Calu3 (cell line): ENCODE results near the gene CXCR5. TPM values are rescaled to one million over a fixed set of nuclear protein-coding genes. Genes with fewer than 3 reads are reported as not detected.

Experiments used
- BruUV-seq: library from RNA; stranded (reverse); fragments of 400-500 nt; replicated peaks from 2 replicates; lab custom pipeline; 2021; lab: Mats Ljungman, UMichigan
- CTCF ChIA-PET: fragments of 300-600 bp; sonication (Branson Sonifier 250); formaldehyde crosslinking; loops from one replicate; lab custom pipeline; 2022; ENCODE audit warnings: antibody characterized with exemption; lab: Charles Lee
- DNase-seq: peaks from one replicate; pipeline ENCODE4 v3.0.0; 2022
- H3K27ac Mint-ChIP-seq: one replicate; pipeline ENCODE4 v1.8.0; 2022; ENCODE audit warnings: mixed read lengths; ENCODE audit not compliant: unreplicated experiment
- H3K27me3 Mint-ChIP-seq: one replicate; pipeline ENCODE4 v1.8.0; 2022; ENCODE audit warnings: mixed read lengths; ENCODE audit not compliant: unreplicated experiment
- H3K36me3 Mint-ChIP-seq: one replicate; pipeline ENCODE4 v1.8.0; 2022; ENCODE audit warnings: mild to moderate bottlenecking, moderate library complexity, mixed read lengths; ENCODE audit not compliant: insufficient read depth, unreplicated experiment
- H3K4me1 Mint-ChIP-seq: one replicate; pipeline ENCODE4 v1.8.0; 2022; ENCODE audit warnings: mild to moderate bottlenecking, low read depth, mixed read lengths; ENCODE audit not compliant: unreplicated experiment
- H3K4me3 Mint-ChIP-seq: one replicate; pipeline ENCODE4 v1.8.0; 2022; ENCODE audit warnings: mild to moderate bottlenecking, low read depth, moderate library complexity, mixed read lengths; ENCODE audit not compliant: unreplicated experiment
- H3K9me3 Mint-ChIP-seq: one replicate; pipeline ENCODE4 v1.8.0; 2022; ENCODE audit warnings: low read depth, mixed read lengths; ENCODE audit not compliant: unreplicated experiment
- CTCF ChIP-seq: fragments of 200-600 bp; IDR thresholded peaks from one replicate; pipeline ENCODE4 v1.8.0; 2022; ENCODE audit warnings: antibody characterized with exemption; ENCODE audit not compliant: unreplicated experiment
- intact Hi-C: fragments of 100-400 bp; cut with micrococcal nuclease; formaldehyde crosslinking; loops from one replicate; pipeline ENCODE4 v1.10.0; 2022; ENCODE audit not compliant: unreplicated experiment
- total RNA-seq: library from RNA; stranded (reverse); gene quantifications from 2 replicates; pipeline ENCODE4 v1.2.3, GENCODE V29; 2022

The CXCR5 gene
- total RNA-seq, 1 experiment from 2014 or later = not detected

GRCh38 chr11:118886681-118887111, 3.0 kb downstream of the CXCR5 start:
- H3K36me3 Mint-ChIP-seq = no peaks in the 10 kb centered on the region

GRCh38 chr11:118887206-118887605, 3.5 kb downstream of the CXCR5 start:
- no TSS peak for BruUV-seq
- Mint-ChIP-seq H3K4me3 (no peak overlapping the region), H3K4me1 (peaks cover 13% of the 10 kb centered on the region), H3K9me3 (no peaks in the 10 kb centered on the region), H3K27me3 (peaks cover 18% of the 10 kb centered on the region), H3K27ac (no peak overlapping the region), H3K36me3 (peaks cover 2% of the 10 kb centered on the region)
- CTCF ChIA-PET = no interaction called here
- DNase-seq = no peak
- no peak for TF ChIP-seq CTCF
- intact Hi-C loops = no loop called here

More at GRCh38 chr11:118886681-118887111, 3.0 kb downstream of the CXCR5 start:
- Mint-ChIP-seq H3K4me1 (peaks cover 13% of the 10 kb centered on the region), H3K27me3 (peaks cover 18% of the 10 kb centered on the region), H3K9me3 (no peaks in the 10 kb centered on the region), H3K27ac (no peak overlapping the region), H3K4me3 (no peak overlapping the region)
- no peak for TF ChIP-seq CTCF
- BruUV-seq = no TSS peak
- no peak for DNase-seq
- CTCF ChIA-PET = no interaction called here
- intact Hi-C loops = no loop called here

- peak; percentile 23 for DNase-seq
- H3K9me3 Mint-ChIP-seq = no peaks in the 10 kb centered on the region
- H3K4me3 Mint-ChIP-seq = no peak overlapping the region
- BruUV-seq = no TSS peak
- intact Hi-C loops = no loop called here
- peaks cover 6% of the 10 kb centered on the region for H3K27me3 Mint-ChIP-seq
- H3K36me3 Mint-ChIP-seq = peaks cover 10% of the 10 kb centered on the region
- H3K27ac Mint-ChIP-seq = no peak overlapping the region
- TF ChIP-seq CTCF = no peak
- H3K4me1 Mint-ChIP-seq = peaks cover 13% of the 10 kb centered on the region
- CTCF ChIA-PET = no interaction called here
Observed at GRCh38 chr11:118888398-118888797, 4.7 kb downstream of the CXCR5 start.

DNA sequence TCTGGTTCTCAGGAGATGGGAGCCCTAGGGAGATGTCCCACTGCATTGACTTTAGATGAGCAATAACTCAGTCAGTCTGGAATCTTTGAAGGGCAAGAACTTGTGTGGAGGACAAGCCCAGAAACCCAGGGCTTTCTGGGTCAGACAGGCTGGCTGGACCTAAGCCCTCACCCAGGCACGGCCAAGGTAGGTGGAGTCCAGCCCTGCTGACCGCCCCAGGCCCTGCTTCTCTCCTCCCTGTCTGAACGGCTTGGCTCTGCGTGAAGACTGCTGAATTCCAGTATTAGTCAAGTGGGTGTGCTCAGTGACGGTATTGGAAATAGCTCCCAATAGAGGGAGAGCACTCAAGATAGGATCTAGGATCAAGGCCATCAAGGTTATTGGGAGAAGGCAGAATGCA, 6.1 kb downstream of the CXCR5 start:
- no TSS peak for BruUV-seq
- intact Hi-C loops = no loop called here
- Mint-ChIP-seq H3K27me3 (no peaks in the 10 kb centered on the region), H3K4me1 (peaks cover 13% of the 10 kb centered on the region), H3K9me3 (no peaks in the 10 kb centered on the region), H3K4me3 (no peak overlapping the region), H3K36me3 (peaks cover 21% of the 10 kb centered on the region), H3K27ac (no peak overlapping the region)
- TF ChIP-seq CTCF = no peak
- no peak for DNase-seq
- CTCF ChIA-PET = no interaction called here
